ENCODE measurements around the gene PCBP4. TPM values are rescaled to one million over a fixed set of nuclear protein-coding genes. Genes with fewer than 3 reads are reported as not detected.

The PCBP4 gene
- total RNA-seq, 1 experiment from 2014 or later: 48.8 TPM

GRCh38 chr3:51971350-51971749, 4.1 kb upstream of the PCBP4 start:
- ATAC-seq: no peak
- Histone ChIP-seq H4K20me1 (ENCODE audit: insufficient read depth) (0 out of 2 replicates have a peak, but pooled peaks cover 4% of the 10 kb centered on the region), H3K36me3 (ENCODE audit: control insufficient read depth in 1 of 2, insufficient read depth in 2 of 2, low read length in 2 of 2) (peaks cover 5 to 18% of the 10 kb centered on the region in 2 experiments; a peak in 2 of 4 replicates), H3K4me1 (ENCODE audit: control insufficient read depth in 1 of 2, insufficient read depth in 2 of 2, low read length in 2 of 2) (peaks cover 36 to 78% of the 10 kb centered on the region in 2 experiments), H3K9ac (ENCODE audit: low read length) (no peak overlapping the region), H3K4me2 (ENCODE audit: low read length) (no peak overlapping the region), H3K4me3 (replicated peaks in 1 of 2; ENCODE audit: low read depth in 1 of 2, low read length in 2 of 2) (no peak overlapping the region), H2AFZ (ENCODE audit: low read depth, low read length, poor library complexity, severe bottlenecking) (no peak overlapping the region), H3K9me2 (ENCODE audit: insufficient read depth) (no peaks in the 10 kb centered on the region), H3K27me3 (ENCODE audit: insufficient read depth, low read length) (no peaks in the 10 kb centered on the region), H3K9me3 (ENCODE audit: control insufficient read depth in 1 of 2, insufficient read depth in 1 of 2, low read depth in 1 of 2, low read length in 2 of 2) (no peaks in the 10 kb centered on the region), H3K27ac (ENCODE audit: low read depth, low read length) (peak overlapping the region; percentile 6; the same call in 1 of the 2 replicates), H3K79me2 (ENCODE audit: insufficient read depth, low read length) (peaks cover 43% of the 10 kb centered on the region)
- CTCF ChIA-PET: interaction anchor here (4.8 kb wide), 1 partner anchor 29 kb away, joined by 46 read pairs; the partner anchor contains the start of genes PARP3 and RRP9
- DNase-seq (ENCODE audit: low read depth, low spot score): no peak
- TSS peak; percentile 21 for BruUV-seq (replicated peaks)
- no peak for TF ChIP-seq ZNF274 (IDR thresholded peaks at IDR 0.05; ENCODE audit: low read depth, low read length)
- TF ChIP-seq POLR2AphosphoS5 (IDR thresholded peaks at IDR 0.05; ENCODE audit: low read depth, low read length): peak; percentile 6; the same call in 1 of the 2 replicates
- intact Hi-C loops (cut with micrococcal nuclease): no loop called here
- RAD21 ChIA-PET (ENCODE audit: low non-redundant PET in 1 of 2, low total read pairs in 2 of 2, uncharacterized antibody in 2 of 2, unreplicated experiment in 2 of 2): no interaction called here
- POLR2A ChIA-PET: interaction anchor here (3.0 kb wide), 1 partner anchor 29 kb away, joined by 16 read pairs; the partner anchor contains the start of genes PARP3 and RRP9

- H3K27ac ChIP-seq (ENCODE audit: low read depth, low read length): peak overlapping the region; percentile 10; the same call in 1 of the 2 replicates
- peaks cover 36 to 77% of the 10 kb centered on the region in 2 experiments for H3K4me1 ChIP-seq (ENCODE audit: control insufficient read depth in 1 of 2, insufficient read depth in 2 of 2, low read length in 2 of 2)
- H3K9me3 ChIP-seq (ENCODE audit: control insufficient read depth in 1 of 2, insufficient read depth in 1 of 2, low read depth in 1 of 2, low read length in 2 of 2): no peaks in the 10 kb centered on the region
- 0 out of 2 replicates have a peak, but pooled peaks cover 4% of the 10 kb centered on the region for H4K20me1 ChIP-seq (ENCODE audit: insufficient read depth)
- 0 out of 2 replicates have a peak overlapping the region, but pooled peaks have one; percentile 7 for H3K9ac ChIP-seq (ENCODE audit: low read length)
- peaks cover 43% of the 10 kb centered on the region for H3K79me2 ChIP-seq (ENCODE audit: insufficient read depth, low read length)
- H3K9me2 ChIP-seq (ENCODE audit: insufficient read depth): no peaks in the 10 kb centered on the region
- no peak for TF ChIP-seq CBX3 (IDR thresholded peaks at IDR 0.05; ENCODE audit: low read depth)
- peak; percentile 10; the same call in 1 of the 2 replicates for TF ChIP-seq POLR2AphosphoS5 (IDR thresholded peaks at IDR 0.05; ENCODE audit: low read depth, low read length)
- no peak for TF ChIP-seq SRF (IDR thresholded peaks at IDR 0.05; ENCODE audit: low read depth)
- H3K4me3 ChIP-seq (replicated peaks in 1 of 2; ENCODE audit: low read depth in 1 of 2, low read length in 2 of 2): no peak overlapping the region
- ChIA-PET CTCF (interaction anchor here (4.8 kb wide), 1 partner anchor 28 kb away, joined by 46 read pairs; the partner anchor contains the start of genes PARP3 and RRP9), POLR2A (no interaction called here), RAD21 (ENCODE audit: low non-redundant PET in 1 of 2, low total read pairs in 2 of 2, uncharacterized antibody in 2 of 2, unreplicated experiment in 2 of 2) (no interaction called here)
- peaks cover 5 to 18% of the 10 kb centered on the region in 2 experiments; a peak in 2 of 4 replicates for H3K36me3 ChIP-seq (ENCODE audit: control insufficient read depth in 1 of 2, insufficient read depth in 2 of 2, low read length in 2 of 2)
- H3K4me2 ChIP-seq (ENCODE audit: low read length): no peak overlapping the region
- no peak for DNase-seq (ENCODE audit: low read depth, low spot score)
- intact Hi-C loops (cut with micrococcal nuclease): no loop called here
- no peak overlapping the region for H2AFZ ChIP-seq (ENCODE audit: low read depth, low read length, poor library complexity, severe bottlenecking)
- no peak for ATAC-seq
- no peaks in the 10 kb centered on the region for H3K27me3 ChIP-seq (ENCODE audit: insufficient read depth, low read length)
- no TSS peak for BruUV-seq (replicated peaks)
These were observed 3.5 kb upstream of the PCBP4 start for GRCh38 chr3:51970606-51971300.
